ENCODE measurements around the gene TUT7.
"Not testable (repeated sequence)": the region's sequence is repeated elsewhere in the genome, so short reads cannot be mapped to it uniquely, and the experiment has no call there.

TUT7 gene

DNA sequence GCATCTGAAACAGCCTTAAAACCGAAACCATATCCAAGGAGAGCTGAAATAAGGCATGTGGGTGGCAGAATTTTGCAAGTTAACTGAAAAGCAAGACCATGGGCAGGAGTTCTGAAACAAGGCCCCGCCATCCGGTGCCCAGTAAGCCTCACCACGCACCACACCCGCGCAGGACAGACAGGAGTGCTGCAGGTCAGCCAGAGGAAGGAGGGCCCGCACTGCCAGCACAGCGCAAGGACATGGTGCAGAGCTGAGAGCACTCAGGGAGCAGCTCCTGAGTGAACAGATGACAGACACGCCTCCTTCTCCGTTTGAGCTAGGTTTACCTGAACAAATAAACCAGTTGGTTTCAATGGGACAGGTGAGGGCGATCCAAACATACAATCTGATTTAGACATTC, 55.3 kb downstream of the TUT7 start:
- no peak for DNase-seq

DNA sequence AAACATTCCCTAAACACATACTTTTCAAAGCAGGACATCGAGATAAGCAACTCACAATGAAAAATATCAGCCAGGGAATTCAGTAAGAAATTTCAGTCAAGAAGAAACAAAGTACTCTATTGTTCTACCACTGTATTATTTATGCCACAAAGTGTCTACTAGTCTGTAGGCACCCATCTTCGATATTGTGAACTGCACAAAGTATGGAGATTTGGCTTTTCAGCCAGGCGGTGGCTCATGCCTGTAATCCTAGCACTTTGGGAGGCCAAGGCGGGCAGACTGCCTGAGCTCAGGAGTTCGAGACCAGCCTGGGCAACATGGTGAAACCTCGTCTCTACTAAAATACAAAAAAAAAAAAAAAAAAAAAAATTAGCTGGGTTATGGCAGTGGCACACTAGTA, 63.9 kb downstream of the TUT7 start:
- not testable (repeated sequence) for DNase-seq

GRCh38 chr9:86288499-86289198, 65.6 kb downstream of the TUT7 start:
- DNase-seq = no peak

DNA sequence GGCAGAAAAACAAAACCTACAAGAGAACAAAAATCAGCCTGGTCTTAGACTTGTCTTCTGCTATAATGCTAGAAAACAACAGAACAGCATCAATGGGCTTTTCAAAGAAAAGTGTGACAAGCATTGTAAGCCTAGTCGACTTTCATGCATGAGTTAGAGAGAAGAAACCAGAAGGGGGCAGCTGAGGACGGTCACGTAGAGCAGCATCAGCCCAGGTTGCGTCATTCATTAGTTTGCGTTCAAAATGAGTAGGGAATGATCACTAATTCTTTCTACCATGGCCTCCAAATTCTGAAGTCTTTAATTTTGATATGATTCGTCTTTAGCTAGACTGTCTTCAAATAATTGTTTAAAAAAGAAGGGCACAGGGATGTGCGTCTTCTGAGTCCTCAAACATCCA, 67.2 kb downstream of the TUT7 start:
- peak; percentile 42 for DNase-seq

DNA sequence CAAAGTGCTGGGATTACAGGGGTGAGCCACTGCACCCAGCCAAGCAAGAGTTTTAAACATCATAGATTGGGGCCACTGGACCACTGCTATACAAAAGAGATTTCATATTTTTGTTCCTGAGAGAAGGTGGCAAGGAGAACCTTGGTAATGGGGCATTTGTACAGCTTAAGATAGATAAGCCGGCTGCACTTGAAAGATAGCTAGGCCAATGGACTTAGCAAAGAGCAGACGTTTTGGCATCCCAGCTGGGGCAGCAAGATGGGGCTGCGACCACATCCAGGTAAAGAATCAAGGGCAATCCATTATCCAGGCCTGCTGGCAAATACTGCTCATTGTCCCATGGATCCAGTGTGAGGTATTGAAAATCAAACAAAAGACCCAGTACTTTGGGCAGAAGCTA, 67.9 kb downstream of the TUT7 start:
- DNase-seq = no peak

- DNase-seq = no peak
These were observed 68.9 kb downstream of the TUT7 start for GRCh38 chr9:86285261-86285660.

DNA sequence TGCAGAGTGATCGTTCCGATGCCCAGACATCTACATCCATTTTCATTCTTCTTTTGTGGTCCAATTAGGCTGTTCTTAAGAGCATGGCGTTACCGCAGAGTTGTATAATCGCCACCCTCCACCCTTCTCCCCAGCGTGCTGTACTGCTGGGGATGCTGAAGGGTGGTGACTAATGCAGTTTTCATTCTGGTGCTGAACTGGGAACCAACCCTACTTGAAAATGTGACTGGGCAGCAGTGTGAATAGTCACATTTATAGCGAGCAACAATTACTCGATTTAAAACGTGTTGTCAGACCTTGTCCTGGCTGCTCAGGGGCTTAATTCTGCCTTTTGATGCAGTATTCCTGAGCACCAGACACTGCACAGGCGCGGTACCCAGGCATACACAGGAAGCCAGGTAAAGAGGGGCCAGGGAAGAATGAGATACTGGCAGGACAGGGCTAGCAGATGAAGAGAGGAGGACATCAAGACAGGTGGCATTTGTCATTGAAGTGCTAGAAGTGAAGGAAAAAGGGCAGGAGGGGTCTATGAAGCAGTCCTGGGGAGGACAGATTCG, 71.2 kb downstream of the TUT7 start:
- no peak for DNase-seq

- peak; percentile 96 for DNase-seq
These were observed 71.9 kb downstream of the TUT7 start, which contains the start of gene ISCA1 for GRCh38 chr9:86282077-86282978. ISCA1 (minus strand) TSS chr9:86282538; CDS start chr9:86282458, 80 bp downstream.

DNA sequence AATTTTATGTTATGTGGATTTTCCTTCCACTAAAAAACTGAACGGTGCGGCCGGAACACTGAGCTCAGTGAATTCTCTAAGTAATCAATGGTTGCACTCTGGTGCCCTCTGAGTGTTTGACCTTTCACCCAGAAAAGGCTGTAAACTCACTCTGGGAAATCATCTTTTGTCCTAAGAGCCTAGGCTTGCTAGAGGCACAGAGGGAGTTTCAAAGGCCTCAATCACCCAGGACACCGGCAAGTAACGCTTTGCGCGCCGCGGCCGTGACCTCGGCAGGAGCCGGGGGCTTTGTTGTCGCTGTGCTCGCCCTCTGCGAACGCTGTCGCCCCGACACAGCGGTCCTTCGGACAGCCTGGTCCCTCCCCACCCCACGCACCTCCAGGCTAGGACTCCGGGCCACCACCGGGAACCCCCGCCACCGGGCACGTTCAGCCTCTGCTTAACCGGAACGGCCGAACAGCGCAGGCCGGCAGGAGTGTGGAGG, 72.6 kb downstream of the TUT7 start:
- no peak for DNase-seq

DNA sequence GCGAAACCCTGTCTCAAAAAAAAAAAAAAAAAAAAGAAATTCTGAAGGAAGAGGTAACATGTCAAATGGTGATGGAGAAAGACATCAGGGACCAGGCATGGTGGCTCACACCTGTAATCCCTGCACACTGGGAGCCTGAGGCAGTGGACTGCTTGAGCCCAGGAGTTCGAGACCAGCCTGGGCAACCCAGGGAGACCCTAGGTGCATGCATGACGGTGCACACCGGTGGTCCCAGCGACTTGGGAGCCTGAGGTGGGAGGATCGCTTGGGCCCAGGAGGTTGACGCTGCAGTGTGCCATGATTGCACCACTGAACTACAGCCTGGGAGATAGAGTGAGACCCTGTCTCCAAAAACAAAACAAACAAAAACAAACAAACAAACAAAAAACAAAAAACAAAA, 73.6 kb downstream of the TUT7 start:
- no peak for DNase-seq

DNA sequence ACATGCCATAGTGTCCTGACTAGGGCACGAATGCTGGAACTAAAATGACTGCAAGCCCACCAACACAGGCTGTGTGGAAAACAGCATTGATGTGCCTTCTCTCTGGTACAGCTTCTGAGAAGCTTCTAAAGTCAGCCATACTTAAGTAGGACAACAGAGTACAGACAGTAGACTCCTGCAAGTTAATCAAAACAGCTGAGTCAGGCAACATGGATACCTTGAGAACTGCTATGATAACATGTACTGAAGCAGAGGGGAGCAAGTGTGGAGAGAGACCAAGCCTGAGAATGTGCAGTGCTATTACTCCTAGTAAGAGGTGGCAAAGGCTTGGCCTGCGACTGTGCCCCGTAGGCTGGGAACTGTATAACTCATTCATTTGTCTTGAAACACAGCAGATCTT, 74.4 kb downstream of the TUT7 start:
- no peak for DNase-seq

DNA sequence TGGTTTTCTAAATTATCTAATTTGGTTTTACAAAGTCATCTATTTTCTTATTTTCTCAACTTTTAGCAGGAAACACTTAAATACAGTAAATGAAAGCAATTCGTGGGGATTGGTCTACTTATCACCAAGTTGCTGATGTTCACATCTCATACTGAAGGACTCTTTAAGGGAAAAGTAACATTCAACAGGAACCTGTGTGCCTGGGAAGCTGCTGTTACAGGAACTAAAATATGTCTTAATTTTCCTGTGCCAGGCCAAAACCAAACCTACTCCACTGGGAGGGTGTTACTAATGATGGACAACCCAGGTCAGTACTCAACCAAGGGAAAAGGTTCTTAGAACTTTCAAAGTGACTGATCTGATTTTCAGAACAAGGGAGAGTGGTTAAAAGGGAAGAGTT, 77.1 kb downstream of the TUT7 start:
- DNase-seq = no peak

DNA sequence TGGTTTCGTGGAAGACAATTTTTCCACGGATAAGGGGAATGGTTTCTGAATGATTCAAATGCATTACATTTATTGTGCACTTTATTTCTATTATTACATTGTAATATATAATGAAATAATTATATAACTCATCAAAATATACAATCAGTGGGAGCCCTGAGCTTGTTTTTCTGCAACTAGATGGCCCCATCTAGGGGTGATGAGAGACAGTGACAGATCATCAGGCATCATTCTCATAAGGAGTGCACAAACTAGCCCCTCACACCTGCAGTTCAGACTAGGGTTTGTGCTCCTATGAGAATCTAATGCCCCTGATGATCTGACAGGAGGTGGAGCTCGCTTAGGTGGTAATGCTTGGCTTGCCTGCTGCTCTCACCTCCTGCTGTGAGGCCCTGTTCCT, 78.2 kb downstream of the TUT7 start:
- DNase-seq = no peak

- no peak for DNase-seq
These were observed 79.2 kb downstream of the TUT7 start for GRCh38 chr9:86274821-86275643.

GRCh38 chr9:86272221-86272620, 82.0 kb downstream of the TUT7 start:
- no peak for DNase-seq

DNA sequence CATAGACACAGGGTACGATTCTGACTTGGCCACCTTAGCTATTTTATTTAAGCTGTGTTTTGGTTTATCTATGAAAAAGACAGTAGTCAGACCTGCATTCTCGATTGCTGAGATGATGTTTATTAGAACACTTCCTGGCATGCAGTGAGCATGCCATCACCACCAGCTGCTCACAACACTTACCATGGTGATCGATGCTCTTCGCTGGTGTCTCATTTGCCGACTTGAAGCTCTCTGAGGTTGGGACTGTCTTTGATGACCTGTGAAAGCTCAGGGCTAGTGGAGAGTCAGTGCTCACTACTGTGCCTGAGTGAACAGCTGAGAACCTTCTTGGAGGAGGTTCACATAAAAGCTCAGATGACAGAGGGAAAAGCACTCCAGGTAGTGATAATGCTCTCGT, 90.3 kb downstream of the TUT7 start:
- DNase-seq = no peak

DNA sequence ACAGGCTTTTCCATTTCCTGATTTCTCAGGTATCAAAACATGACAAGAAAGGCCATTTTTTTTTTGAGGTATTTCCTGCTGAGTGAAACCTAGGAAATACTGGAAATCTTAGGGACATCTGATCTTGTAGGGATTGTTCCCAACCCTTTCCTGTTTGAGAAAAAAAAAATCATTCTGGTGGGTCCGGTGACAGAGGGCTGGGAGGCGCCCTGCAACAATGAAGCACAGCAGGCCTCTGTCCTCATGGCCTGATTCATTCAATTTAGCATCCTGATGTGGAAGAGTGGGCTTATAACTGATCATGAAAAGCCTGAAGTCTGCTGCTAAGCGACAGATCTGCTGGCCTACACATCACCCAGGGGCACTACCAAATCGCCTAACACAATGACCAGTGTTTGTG, 91.7 kb downstream of the TUT7 start:
- DNase-seq = no peak

GRCh38 chr9:86259557-86259956, 94.7 kb downstream of the TUT7 start, which contains the start of gene C9orf153:
C9orf153 (minus strand) TSS chr9:86259657; CDS start chr9:86229603, 30,054 bp downstream.
- no peak for DNase-seq

DNA sequence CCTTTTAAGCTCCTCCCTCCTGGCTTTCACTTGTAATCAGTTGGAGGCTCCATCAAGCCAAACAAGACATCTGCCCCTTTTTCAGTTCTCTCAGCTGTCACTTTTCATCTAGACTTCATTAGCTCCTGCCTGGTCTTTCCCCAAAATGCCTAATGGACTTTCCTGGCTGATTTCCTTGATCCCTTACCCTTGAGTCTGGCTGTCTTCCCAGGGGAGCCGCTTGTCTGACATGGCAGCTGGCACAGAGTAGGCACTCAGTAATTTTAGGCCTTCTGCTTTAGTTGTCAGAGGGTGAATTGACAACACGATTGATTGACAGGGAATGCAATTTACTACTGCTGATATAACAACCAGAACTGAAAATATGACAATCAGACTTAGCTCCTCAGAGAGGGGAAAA, 96.8 kb downstream of the TUT7 start:
- DNase-seq = no peak

GRCh38 chr9:86256653-86257052, 97.6 kb downstream of the TUT7 start:
- no peak for DNase-seq

- no peak for DNase-seq
These were observed 100.6 kb downstream of the TUT7 start for GRCh38 chr9:86253577-86253976.

GRCh38 chr9:86252870-86253269, 101.3 kb downstream of the TUT7 start:
- no peak for DNase-seq

- DNase-seq = no peak
These were observed 104.1 kb downstream of the TUT7 start for GRCh38 chr9:86250123-86250522.

Measured in activated CD4-positive, alpha-beta T cell treated with anti-CD3 and anti-CD28 coated beads, Interleukin-2, amount 50 U/mL, for 16 hours (primary cell).